HCT116 (cell line): ENCODE data around the gene KAZN. TPM values are rescaled to one million over a fixed set of nuclear protein-coding genes. Genes with fewer than 3 reads are reported as not detected.

Source experiments
- ATAC-seq: fragments of 200-7000 bp; cut with Tn5 transposase; 2 replicates; pipeline ENCODE4 v1.9.1; 2020; ENCODE audit warnings: mild to moderate bottlenecking, moderate library complexity
- BruUV-seq: library from RNA; stranded (reverse); fragments of 400-500 nt; replicated peaks from 2 replicates; lab custom pipeline; 2021; lab: Mats Ljungman, UMichigan
- CTCF ChIA-PET: fragments of 300-600 bp; sonication (Branson Sonifier 250); formaldehyde crosslinking; loops from one replicate; lab custom pipeline; 2021; ENCODE audit warnings: antibody characterized with exemption; lab: Charles Lee
- POLR2A ChIA-PET: fragments of 300-600, 350-600 bp; sonication (Branson Sonifier 250); formaldehyde crosslinking; loops from one replicate; lab custom pipeline; 2021; ENCODE audit warnings: antibody characterized with exemption; lab: Charles Lee
- RAD21 ChIA-PET, 2 experiments: fragments of 300-600 bp; sonication (Branson Sonifier 250); formaldehyde crosslinking; loops; one replicate each; lab custom pipeline; 2023; ENCODE audit warnings: low total read pairs in 2 of 2; ENCODE audit not compliant: uncharacterized antibody in 2 of 2, unreplicated experiment in 2 of 2, low non-redundant PET in 1 of 2; lab: Charles Lee
- DNase-seq: peaks from one replicate; pipeline ENCODE4 v3.0.0-alpha.2; 2010; ENCODE audit warnings: low read depth, low spot score
- H2AFZ ChIP-seq: fragments of 200-600 bp; shearing (Covaris generic), sonication (generic); 2 replicates; pipeline ENCODE4 v1.6.1; 2017; ENCODE audit warnings: low read depth, mixed run types, mixed read lengths, antibody characterized with exemption, low read length; ENCODE audit not compliant: poor library complexity, severe bottlenecking
- H3K27ac ChIP-seq: 2 replicates; pipeline ENCODE4 v1.5.1; 2012; ENCODE audit warnings: low read depth, low read length
- H3K27me3 ChIP-seq: fragments of 200-600 bp; sonication (generic); 2 replicates; pipeline ENCODE4 v1.6.1; 2016; ENCODE audit warnings: mixed run types, low read length, mixed read lengths; ENCODE audit not compliant: insufficient read depth
- H3K36me3 ChIP-seq, 2 experiments: fragments of 200-500 bp in 1 of 2; fragments of 200-600 bp in 1 of 2; sonication (Bioruptor generic) in 1 of 2; sonication (generic) in 1 of 2; 2 replicates each; pipeline versions ENCODE4 v1.5.1 to v1.6.1; 2014 to 2016; ENCODE audit warnings: low read length in 2 of 2, inconsistent platforms in 1 of 2, mixed read lengths in 1 of 2, mixed run types in 1 of 2; ENCODE audit not compliant: insufficient read depth in 2 of 2, control insufficient read depth in 1 of 2
- H3K4me1 ChIP-seq, 2 experiments: fragments of 200-600 bp in 1 of 2; sonication (generic) in 1 of 2; 2 replicates each; pipeline versions ENCODE4 v1.5.1 to v1.6.1; 2012 to 2017; ENCODE audit warnings: low read length in 2 of 2, inconsistent platforms in 1 of 2, mild to moderate bottlenecking in 1 of 2, mixed read lengths in 1 of 2, mixed run types in 1 of 2, moderate library complexity in 1 of 2; ENCODE audit not compliant: insufficient read depth in 2 of 2, control insufficient read depth in 1 of 2
- H3K4me2 ChIP-seq: fragments of 200-600 bp; sonication (generic); 2 replicates; pipeline ENCODE4 v1.6.1; 2017; ENCODE audit warnings: mixed run types, low read length, mixed read lengths
- H3K4me3 ChIP-seq, 2 experiments: fragments of 200-600 bp in 1 of 2; sonication (generic) in 1 of 2; replicated peaks in 1 of 2; 2 replicates each; pipeline ENCODE4 v1.5.1; 2011 to 2016; ENCODE audit warnings: low read length in 2 of 2, control low read depth in 1 of 2, low read depth in 1 of 2, mild to moderate bottlenecking in 1 of 2, mixed read lengths in 1 of 2, mixed run types in 1 of 2
- H3K79me2 ChIP-seq: fragments of 200-600 bp; sonication (generic); 2 replicates; pipeline ENCODE4 v1.6.1; 2017; ENCODE audit warnings: mild to moderate bottlenecking, mixed run types, low read length, moderate library complexity, mixed read lengths; ENCODE audit not compliant: insufficient read depth
- H3K9ac ChIP-seq: fragments of 200-600 bp; sonication (generic); 2 replicates; pipeline ENCODE4 v1.6.1; 2016; ENCODE audit warnings: low read length, mixed read lengths
- H3K9me2 ChIP-seq: fragments of 200-600 bp; sonication (generic), shearing (Covaris generic); 2 replicates; pipeline ENCODE4 v1.6.1; 2017; ENCODE audit warnings: mixed run types, mild to moderate bottlenecking, moderate library complexity; ENCODE audit not compliant: insufficient read depth
- H3K9me3 ChIP-seq, 2 experiments: fragments of 200-500 bp in 1 of 2; fragments of 200-600 bp in 1 of 2; sonication (Bioruptor generic) in 1 of 2; sonication (generic) in 1 of 2; 2 replicates each; pipeline ENCODE4 v1.6.1; 2014 to 2017; ENCODE audit warnings: low read length in 2 of 2, mixed read lengths in 2 of 2, inconsistent platforms in 1 of 2, low read depth in 1 of 2, mild to moderate bottlenecking in 1 of 2, mixed run types in 1 of 2, moderate library complexity in 1 of 2; ENCODE audit not compliant: control insufficient read depth in 1 of 2, insufficient read depth in 1 of 2
- H4K20me1 ChIP-seq: fragments of 200-600 bp; sonication (generic), shearing (Covaris generic); 2 replicates; pipeline ENCODE4 v1.6.1; 2017; ENCODE audit warnings: mixed run types, mild to moderate bottlenecking, moderate library complexity; ENCODE audit not compliant: insufficient read depth
- CTCF ChIP-seq, 3 experiments: fragments of 200-600 bp in 1 of 3; sonication (generic) in 1 of 3; IDR thresholded peaks in 2 of 3; conservative IDR thresholded peaks in 1 of 3; 2 replicates each; pipeline ENCODE4 v1.5.1; 2012 to 2017; ENCODE audit warnings: low read depth in 2 of 3, low read length in 2 of 3, antibody characterized with exemption in 1 of 3, borderline replicate concordance in 1 of 3, control low read depth in 1 of 3, mild to moderate bottlenecking in 1 of 3, mixed read lengths in 1 of 3, mixed run types in 1 of 3, moderate library complexity in 1 of 3; ENCODE audit not compliant: insufficient read depth in 1 of 3
- ELF1 ChIP-seq: IDR thresholded peaks from 2 replicates; pipeline ENCODE4 v1.6.1; 2012; ENCODE audit warnings: low read depth, borderline replicate concordance
- EZH2phosphoT487 ChIP-seq: fragments of 200-600 bp; IDR thresholded peaks from 2 replicates; pipeline ENCODE4 v1.6.1; 2018; ENCODE audit warnings: antibody characterized with exemption, borderline replicate concordance
- FOSL1 ChIP-seq: IDR thresholded peaks from 2 replicates; pipeline ENCODE4 v1.6.1; 2012; ENCODE audit warnings: low read depth
- JUND ChIP-seq: IDR thresholded peaks from 2 replicates; pipeline ENCODE4 v1.6.1; 2012
- MAX ChIP-seq: IDR thresholded peaks from 2 replicates; pipeline ENCODE4 v1.6.1; 2012
- POLR2A ChIP-seq: IDR thresholded peaks from 2 replicates; pipeline ENCODE4 v1.7.0; 2011; ENCODE audit warnings: borderline replicate concordance; ENCODE audit not compliant: insufficient read depth, insufficient read length; ENCODE audit errors: extremely low read depth
- POLR2AphosphoS5 ChIP-seq: IDR thresholded peaks from 2 replicates; pipeline ENCODE4 v1.6.1; 2011; ENCODE audit warnings: mild to moderate bottlenecking, low read depth, low read length, moderate library complexity
- RAD21 ChIP-seq: IDR thresholded peaks from 2 replicates; pipeline ENCODE4 v1.6.1; 2012; ENCODE audit warnings: low read depth, mild to moderate bottlenecking
- REST ChIP-seq: IDR thresholded peaks from 2 replicates; pipeline ENCODE4 v1.6.1; 2012; ENCODE audit warnings: low read depth
- SIN3A ChIP-seq: IDR thresholded peaks from 2 replicates; pipeline ENCODE4 v1.6.1; 2012; ENCODE audit warnings: low read depth
- TCF7L2 ChIP-seq: IDR thresholded peaks from 2 replicates; pipeline ENCODE4 v1.7.0; 2011; ENCODE audit warnings: borderline replicate concordance, inconsistent platforms; ENCODE audit not compliant: insufficient read depth, insufficient read length; ENCODE audit errors: extremely low read depth
- YY1 ChIP-seq: IDR thresholded peaks from 2 replicates; pipeline ENCODE4 v1.6.1; 2011; ENCODE audit warnings: low read length, low read depth, moderate library complexity, mild to moderate bottlenecking; ENCODE audit not compliant: insufficient replicate concordance; ENCODE audit errors: extremely low read depth
- ZBTB33 ChIP-seq: IDR thresholded peaks from 2 replicates; pipeline ENCODE4 v1.6.1; 2011; ENCODE audit warnings: mild to moderate bottlenecking, low read length, moderate library complexity; ENCODE audit not compliant: insufficient replicate concordance; ENCODE audit errors: extremely low read depth
- ZFX ChIP-seq: fragments of 450-650 bp; IDR thresholded peaks from 2 replicates; pipeline ENCODE4 v1.6.1; 2017
- ZNF274 ChIP-seq: fragments of 200-500 bp; sonication (Bioruptor generic); IDR thresholded peaks from 2 replicates; pipeline ENCODE4 v1.6.1; 2014; ENCODE audit warnings: mild to moderate bottlenecking, low read depth, low read length, inconsistent platforms
- intact Hi-C: fragments of 100-400 bp; cut with micrococcal nuclease; formaldehyde crosslinking; loops from 2 replicates; pipeline ENCODE4 v1.10.0; 2022
- total RNA-seq: library from RNA; stranded (reverse); gene quantifications from one replicate; pipeline ENCODE4 v1.2.1, GENCODE V29; 2021; ENCODE audit not compliant: unreplicated experiment

KAZN gene
- total RNA-seq, 1 experiment from 2014 or later, result 13.4 TPM

GRCh38 chr1:14649976-14650375 is 51.5 kb downstream of the KAZN start (continued):
- TF ChIP-seq ZBTB33, result no peak
- no peak for TF ChIP-seq YY1
- TF ChIP-seq MAX, result no peak
- TF ChIP-seq JUND, result no peak
- no peak for TF ChIP-seq ZFX
- TF ChIP-seq RAD21, result no peak
- no peak for TF ChIP-seq ZNF274
- TF ChIP-seq EZH2phosphoT487, result no peak

GRCh38 chr1:14650951-14651350 is 52.5 kb downstream of the KAZN start:
- Histone ChIP-seq H3K9me3 (no peaks in the 10 kb centered on the region), H3K4me2 (no peak overlapping the region), H3K4me3 (no peak overlapping the region), H3K36me3 (no peaks in the 10 kb centered on the region), H3K27ac (no peak overlapping the region), H4K20me1 (no peaks in the 10 kb centered on the region), H2AFZ (no peak overlapping the region), H3K9ac (no peak overlapping the region), H3K79me2 (no peaks in the 10 kb centered on the region), H3K27me3 (peaks cover 10% of the 10 kb centered on the region), H3K4me1 (no peaks in the 10 kb centered on the region), H3K9me2 (no peaks in the 10 kb centered on the region)
- ATAC-seq, result no peak
- RAD21 ChIA-PET, result no interaction called here
- BruUV-seq, result no TSS peak
- DNase-seq, result no peak
- intact Hi-C loops, result no loop called here
- CTCF ChIA-PET, result no interaction called here
- POLR2A ChIA-PET, result no interaction called here
- TF ChIP-seq SIN3A (no peak), FOSL1 (no peak), JUND (no peak), POLR2AphosphoS5 (no peak), RAD21 (no peak), EZH2phosphoT487 (no peak), TCF7L2 (no peak), CTCF (IDR thresholded peaks at IDR 0.05 in 2 of 3, conservative IDR thresholded peaks at IDR 0.05 in 1 of 3; ENCODE audit: borderline replicate concordance in 1 of 3, insufficient read depth in 1 of 3, low read depth in 2 of 3, low read length in 2 of 3) (no peak), YY1 (no peak), ELF1 (no peak), POLR2A (no peak), MAX (no peak), REST (no peak)
